Spinal cord (tissue), 10 donors: ENCODE data around the gene ADIPOR2. TPM values are rescaled to one million over a fixed set of nuclear protein-coding genes. Genes with fewer than 3 reads are reported as not detected.

Source experiments
- DNase-seq, 6 donors: peaks; one replicate each; pipeline versions ENCODE4 v3.0.0 to v3.0.0-alpha.2; 2013 to 2015; ENCODE audit warnings: low spot score in 6 of 6, low read depth in 4 of 6
- H3K27ac ChIP-seq: one replicate; pipeline ENCODE4 v1.5.1; 2013; ENCODE audit warnings: low read depth, low read length, control low read depth
- H3K27me3 ChIP-seq: one replicate; pipeline ENCODE4 v1.6.1; 2013; ENCODE audit warnings: low read length; ENCODE audit not compliant: control insufficient read depth, insufficient read depth
- H3K36me3 ChIP-seq: one replicate; pipeline ENCODE4 v1.6.1; 2013; ENCODE audit warnings: low read length; ENCODE audit not compliant: control insufficient read depth, insufficient read depth
- H3K4me1 ChIP-seq: one replicate; pipeline ENCODE4 v1.6.1; 2013; ENCODE audit warnings: low read length; ENCODE audit not compliant: control insufficient read depth, insufficient read depth
- H3K4me3 ChIP-seq: one replicate; pipeline ENCODE4 v1.5.1; 2013; ENCODE audit warnings: low read depth, low read length, control low read depth
- H3K9me3 ChIP-seq: one replicate; pipeline ENCODE4 v1.6.1; 2013; ENCODE audit warnings: low read length; ENCODE audit not compliant: control insufficient read depth, insufficient read depth
- WGBS: methylation state at CpG from one replicate; pipeline ENCODE4 v1.1.5; 2013; ENCODE audit warnings: missing lambda C conversion rate; ENCODE audit not compliant: insufficient coverage; 5-methylcytosine and 5-hydroxymethylcytosine counted together
- polyA plus RNA-seq, 2 donors: library from polyadenylated mRNA; unstranded; fragments of 120-200 nt; gene quantifications; one replicate each; pipeline ENCODE4 v1.2.1, GENCODE V29; 2013; ENCODE audit not compliant: insufficient read length in 2 of 2
- total RNA-seq, 2 donors: library from RNA; depleted of rRNA in 1 of 2; stranded (reverse); fragments of 120-200 nt in 1 of 2; fragments of >200 nt in 1 of 2; gene quantifications; one replicate each; pipeline versions ENCODE4 v1.2.3 to v1.2.4, GENCODE V29; 2013 to 2014
- donor health status: healthy.

ADIPOR2 gene
- total and polyA plus RNA-seq, 4 donors: 40.7 to 49.3 (median 42.3) TPM

- H3K9me3 ChIP-seq: no peaks in the 10 kb centered on the region
- H3K27me3 ChIP-seq: no peaks in the 10 kb centered on the region
- no peaks in the 10 kb centered on the region for H3K36me3 ChIP-seq
- no peaks in the 10 kb centered on the region for H3K4me1 ChIP-seq
- no peak overlapping the region for H3K4me3 ChIP-seq
- DNase-seq: no peak
- WGBS: no CpG with 5 or more reads among the region's 2 CpGs
- no peak overlapping the region for H3K27ac ChIP-seq
Measured at GRCh38 chr12:1763153-1763552, 72.3 kb downstream of the ADIPOR2 start.

- Histone ChIP-seq H3K9me3 (no peaks in the 10 kb centered on the region), H3K4me1 (no peaks in the 10 kb centered on the region), H3K27me3 (no peaks in the 10 kb centered on the region), H3K4me3 (no peak overlapping the region), H3K27ac (no peak overlapping the region), H3K36me3 (no peaks in the 10 kb centered on the region)
- no peak for DNase-seq
- WGBS: no CpG with 5 or more reads among the region's 1 CpG
Measured at GRCh38 chr12:1766110-1766509, 75.2 kb downstream of the ADIPOR2 start.

- no CpG with 5 or more reads among the region's 1 CpG for WGBS
Measured at GRCh38 chr12:1767407-1768090, 76.7 kb downstream of the ADIPOR2 start.

GRCh38 chr12:1768615-1769014, 77.7 kb downstream of the ADIPOR2 start:
- Histone ChIP-seq H3K27ac (no peak overlapping the region), H3K4me1 (no peaks in the 10 kb centered on the region), H3K9me3 (no peaks in the 10 kb centered on the region), H3K36me3 (no peaks in the 10 kb centered on the region), H3K27me3 (no peaks in the 10 kb centered on the region), H3K4me3 (no peak overlapping the region)
- no CpG with 5 or more reads among the region's 1 CpG for WGBS
- peak in 1 of 6 donors; percentile 37 for DNase-seq

More at GRCh38 chr12:1767407-1768090, 76.7 kb downstream of the ADIPOR2 start:
- Histone ChIP-seq H3K27me3 (no peaks in the 10 kb centered on the region), H3K4me1 (no peaks in the 10 kb centered on the region), H3K4me3 (no peak overlapping the region), H3K27ac (no peak overlapping the region), H3K36me3 (no peaks in the 10 kb centered on the region), H3K9me3 (no peaks in the 10 kb centered on the region)
- DNase-seq: no peak

GRCh38 chr12:1769809-1770494, 79.1 kb downstream of the ADIPOR2 start:
- WGBS: 88% methylated on average over 1 of the region's 8 CpGs
- no peaks in the 10 kb centered on the region for H3K4me1 ChIP-seq
- H3K27ac ChIP-seq: no peak overlapping the region

GRCh38 chr12:1773937-1774655, 83.2 kb downstream of the ADIPOR2 start:
- no peak for DNase-seq
- H3K27me3 ChIP-seq: no peaks in the 10 kb centered on the region
- no peaks in the 10 kb centered on the region for H3K36me3 ChIP-seq
- no peak overlapping the region for H3K4me3 ChIP-seq
- H3K4me1 ChIP-seq: no peaks in the 10 kb centered on the region
- H3K9me3 ChIP-seq: no peaks in the 10 kb centered on the region
- H3K27ac ChIP-seq: no peak overlapping the region
- WGBS: no CpG with 5 or more reads among the region's 4 CpGs

More at GRCh38 chr12:1769809-1770494, 79.1 kb downstream of the ADIPOR2 start:
- Histone ChIP-seq H3K36me3 (no peaks in the 10 kb centered on the region), H3K9me3 (no peaks in the 10 kb centered on the region), H3K27me3 (no peaks in the 10 kb centered on the region), H3K4me3 (no peak overlapping the region)
- no peak for DNase-seq

- peak in 1 of 6 donors; percentile 69 for DNase-seq
- Histone ChIP-seq H3K27ac (no peak overlapping the region), H3K27me3 (no peaks in the 10 kb centered on the region), H3K4me1 (no peaks in the 10 kb centered on the region), H3K36me3 (no peaks in the 10 kb centered on the region), H3K9me3 (no peaks in the 10 kb centered on the region), H3K4me3 (no peak overlapping the region)
- WGBS: 41% methylated on average over 4 of the region's 4 CpGs
Measured at GRCh38 chr12:1776170-1776921, 85.5 kb downstream of the ADIPOR2 start.

GRCh38 chr12:1777798-1778197, 86.9 kb downstream of the ADIPOR2 start:
- Histone ChIP-seq H3K27ac (no peak overlapping the region), H3K4me1 (no peaks in the 10 kb centered on the region), H3K36me3 (no peaks in the 10 kb centered on the region), H3K4me3 (no peak overlapping the region), H3K27me3 (no peaks in the 10 kb centered on the region), H3K9me3 (no peaks in the 10 kb centered on the region)
- 97% methylated on average over 3 of the region's 5 CpGs for WGBS
- no peak for DNase-seq

GRCh38 chr12:1778911-1779310, 88.0 kb downstream of the ADIPOR2 start:
- WGBS: no CpG with 5 or more reads among the region's 4 CpGs
- no peak for DNase-seq
- Histone ChIP-seq H3K27me3 (no peaks in the 10 kb centered on the region), H3K4me1 (no peaks in the 10 kb centered on the region), H3K9me3 (no peaks in the 10 kb centered on the region), H3K36me3 (no peaks in the 10 kb centered on the region), H3K27ac (no peak overlapping the region), H3K4me3 (no peak overlapping the region)
